ENCODE results near the gene SWSAP1.

Gene SWSAP1

GRCh38 chr19:11418549-11419506 lies 44.4 kb downstream of the SWSAP1 start, which contains the start of gene RGL3:
RGL3 (minus strand) TSS chr19:11419314; CDS start chr19:11419278, 36 bp downstream.
- DNase-seq (ENCODE audit: insufficient read length, low spot score) (no peak), FAIRE-seq (no peak)
- TF ChIP-seq CTCF (IDR thresholded peaks at IDR 0.05; ENCODE audit: insufficient read depth, missing control alignments), result no peak

GRCh38 chr19:11420429-11421370 lies 46.2 kb downstream of the SWSAP1 start:
- no peak for FAIRE-seq
- TF ChIP-seq CTCF (IDR thresholded peaks at IDR 0.05; ENCODE audit: insufficient read depth, missing control alignments), result no peak

GRCh38 chr19:11421371-11422098 lies 47.1 kb downstream of the SWSAP1 start:
- FAIRE-seq (no peak), DNase-seq (ENCODE audit: insufficient read length, low spot score) (no peak)
- TF ChIP-seq CTCF (IDR thresholded peaks at IDR 0.05; ENCODE audit: insufficient read depth, missing control alignments), result no peak

More at GRCh38 chr19:11420429-11421370, 46.2 kb downstream of the SWSAP1 start:
- DNase-seq (ENCODE audit: insufficient read length, low spot score), result no peak

GRCh38 chr19:11422163-11423065 lies 47.9 kb downstream of the SWSAP1 start:
- DNase-seq (ENCODE audit: insufficient read length, low spot score) (no peak), FAIRE-seq (no peak)

GRCh38 chr19:11423164-11423790 lies 48.8 kb downstream of the SWSAP1 start:
- FAIRE-seq, result no peak
- DNase-seq (ENCODE audit: insufficient read length, low spot score), result no peak
- TF ChIP-seq CTCF (IDR thresholded peaks at IDR 0.05; ENCODE audit: insufficient read depth, missing control alignments), result no peak

More at GRCh38 chr19:11422163-11423065, 47.9 kb downstream of the SWSAP1 start:
- no peak for TF ChIP-seq CTCF (IDR thresholded peaks at IDR 0.05; ENCODE audit: insufficient read depth, missing control alignments)
